WTC11 (cell line): ENCODE data around the gene SEC11A. TPM values are rescaled to one million over a fixed set of nuclear protein-coding genes. Genes with fewer than 3 reads are reported as not detected.

Source experiments
- ATAC-seq: fragments of 200-7000 bp; cut with Tn5 transposase; 2 replicates; pipeline ENCODE4 v1.10.0; 2021; ENCODE audit warnings: mild to moderate bottlenecking, moderate library complexity
- CTCF ChIA-PET: fragments of 300-600 bp; sonication (Branson Sonifier 250); formaldehyde crosslinking; loops from one replicate; lab custom pipeline; 2021; ENCODE audit warnings: antibody characterized with exemption; lab: Charles Lee
- POLR2A ChIA-PET: fragments of 350-600 bp; sonication (Branson Sonifier 250); formaldehyde crosslinking; loops from one replicate; lab custom pipeline; 2021; ENCODE audit warnings: antibody characterized with exemption; lab: Charles Lee
- DNase-seq: peaks from one replicate; pipeline ENCODE4 v3.0.0; 2021; ENCODE audit warnings: low spot score
- H3K27ac Mint-ChIP-seq: 2 replicates; pipeline ENCODE4 v1.8.0; 2021; ENCODE audit warnings: mixed read lengths
- H3K27me3 Mint-ChIP-seq: 2 replicates; pipeline ENCODE4 v1.8.0; 2021; ENCODE audit warnings: low read depth, mild to moderate bottlenecking, moderate library complexity, mixed read lengths
- H3K36me3 Mint-ChIP-seq: 2 replicates; pipeline ENCODE4 v1.8.0; 2021; ENCODE audit warnings: mixed read lengths
- H3K4me1 Mint-ChIP-seq: 2 replicates; pipeline ENCODE4 v1.8.0; 2022; ENCODE audit warnings: mixed read lengths
- H3K4me3 Mint-ChIP-seq: 2 replicates; pipeline ENCODE4 v1.8.0; 2021; ENCODE audit warnings: mild to moderate bottlenecking, moderate library complexity, mixed read lengths
- H3K9me3 Mint-ChIP-seq: 2 replicates; pipeline ENCODE4 v1.8.0; 2021; ENCODE audit warnings: mixed read lengths
- CBFB ChIP-seq: sonication (generic); formaldehyde crosslinking; IDR thresholded peaks from 2 replicates; pipeline ENCODE4 v1.8.1; 2022; ENCODE audit warnings: mild to moderate bottlenecking, low read depth, missing genetic modification reagents
- E2F4 ChIP-seq: sonication (generic); formaldehyde crosslinking; IDR thresholded peaks from 2 replicates; pipeline ENCODE4 v1.8.1; 2022; ENCODE audit warnings: low read depth, mild to moderate bottlenecking, moderate library complexity, missing genetic modification reagents, borderline replicate concordance
- ELF4 ChIP-seq: sonication (generic); formaldehyde crosslinking; IDR thresholded peaks from 2 replicates; pipeline ENCODE4 v1.8.1; 2022; ENCODE audit warnings: low read depth, mild to moderate bottlenecking, moderate library complexity, missing genetic modification reagents
- ESRRA ChIP-seq: sonication (generic); formaldehyde crosslinking; IDR thresholded peaks from 2 replicates; pipeline ENCODE4 v1.8.1; 2022; ENCODE audit warnings: mild to moderate bottlenecking, missing genetic modification reagents, borderline replicate concordance
- ETV6 ChIP-seq: sonication (generic); formaldehyde crosslinking; IDR thresholded peaks from 2 replicates; pipeline ENCODE4 v1.8.1; 2022; ENCODE audit warnings: mild to moderate bottlenecking, missing genetic modification reagents
- FOXP1 ChIP-seq: sonication (generic); formaldehyde crosslinking; IDR thresholded peaks from 2 replicates; pipeline ENCODE4 v1.8.0; 2022; ENCODE audit warnings: missing genetic modification reagents, mild to moderate bottlenecking, moderate library complexity, borderline replicate concordance
- GRHL2 ChIP-seq: fragments of 250-450 bp; sonication (Bioruptor Pico); IDR thresholded peaks from 2 replicates; pipeline ENCODE4 v1.8.0; 2022; ENCODE audit warnings: mild to moderate bottlenecking, moderate library complexity; ENCODE audit not compliant: insufficient replicate concordance, severe bottlenecking
- MXD4 ChIP-seq: fragments of 250-450 bp; sonication (Bioruptor Pico); IDR thresholded peaks from 2 replicates; pipeline ENCODE4 v1.8.0; 2021; ENCODE audit warnings: mild to moderate bottlenecking, moderate library complexity, borderline replicate concordance
- MYBL2 ChIP-seq: sonication (generic); formaldehyde crosslinking; IDR thresholded peaks from 2 replicates; pipeline ENCODE4 v1.8.1; 2023; ENCODE audit warnings: mild to moderate bottlenecking, moderate library complexity, missing genetic modification reagents
- NFE2L1 ChIP-seq: sonication (generic); formaldehyde crosslinking; IDR thresholded peaks from 2 replicates; pipeline ENCODE4 v1.8.1; 2023; ENCODE audit warnings: missing genetic modification reagents
- PREB ChIP-seq: sonication (generic); formaldehyde crosslinking; IDR thresholded peaks from 2 replicates; pipeline ENCODE4 v1.8.1; 2022; ENCODE audit warnings: mild to moderate bottlenecking, missing genetic modification reagents, moderate library complexity, borderline replicate concordance
- SOX15 ChIP-seq: fragments of 250-450 bp; sonication (Bioruptor Pico); IDR thresholded peaks from 2 replicates; pipeline ENCODE4 v1.9.0; 2021; ENCODE audit warnings: mild to moderate bottlenecking
- SP1 ChIP-seq: sonication (generic); formaldehyde crosslinking; conservative IDR thresholded peaks from 2 replicates; pipeline ENCODE4 v1.8.1; 2022; ENCODE audit warnings: missing genetic modification reagents
- TCF7 ChIP-seq: sonication (generic); formaldehyde crosslinking; IDR thresholded peaks from 2 replicates; pipeline ENCODE4 v1.8.0; 2022; ENCODE audit warnings: mild to moderate bottlenecking, low read depth, missing genetic modification reagents, moderate library complexity
- TEAD4 ChIP-seq: sonication (generic); formaldehyde crosslinking; IDR thresholded peaks from 2 replicates; pipeline ENCODE4 v1.8.0; 2022; ENCODE audit warnings: mild to moderate bottlenecking, missing genetic modification reagents
- ZNF416 ChIP-seq: fragments of 250-450 bp; sonication (Bioruptor Pico); IDR thresholded peaks from 2 replicates; pipeline ENCODE4 v1.9.0; 2021; ENCODE audit warnings: mild to moderate bottlenecking, inconsistent platforms
- total RNA-seq: library from RNA; stranded (reverse); gene quantifications from 3 replicates; pipeline ENCODE4 v1.2.3, GENCODE V29; 2021
- TF ChIP-seq, protein P1 (sequence below): sonication (generic); formaldehyde crosslinking; conservative IDR thresholded peaks from 2 replicates; pipeline ENCODE4 v1.8.1; 2023; ENCODE audit warnings: mild to moderate bottlenecking, low read depth, missing genetic modification reagents, moderate library complexity
- TF ChIP-seq, protein P2 (sequence below): sonication (generic); formaldehyde crosslinking; IDR thresholded peaks from 2 replicates; pipeline ENCODE4 v1.8.0; 2023; ENCODE audit warnings: missing genetic modification reagents, mild to moderate bottlenecking, borderline replicate concordance
- TF ChIP-seq, protein P3 (sequence below): fragments of 250-450 bp; sonication (Bioruptor Pico); IDR thresholded peaks from 2 replicates; pipeline ENCODE4 v1.9.0; 2021; ENCODE audit warnings: mild to moderate bottlenecking, borderline replicate concordance

Gene SEC11A
- total RNA-seq, 1 experiment from 2014 or later = 214 TPM

DNA sequence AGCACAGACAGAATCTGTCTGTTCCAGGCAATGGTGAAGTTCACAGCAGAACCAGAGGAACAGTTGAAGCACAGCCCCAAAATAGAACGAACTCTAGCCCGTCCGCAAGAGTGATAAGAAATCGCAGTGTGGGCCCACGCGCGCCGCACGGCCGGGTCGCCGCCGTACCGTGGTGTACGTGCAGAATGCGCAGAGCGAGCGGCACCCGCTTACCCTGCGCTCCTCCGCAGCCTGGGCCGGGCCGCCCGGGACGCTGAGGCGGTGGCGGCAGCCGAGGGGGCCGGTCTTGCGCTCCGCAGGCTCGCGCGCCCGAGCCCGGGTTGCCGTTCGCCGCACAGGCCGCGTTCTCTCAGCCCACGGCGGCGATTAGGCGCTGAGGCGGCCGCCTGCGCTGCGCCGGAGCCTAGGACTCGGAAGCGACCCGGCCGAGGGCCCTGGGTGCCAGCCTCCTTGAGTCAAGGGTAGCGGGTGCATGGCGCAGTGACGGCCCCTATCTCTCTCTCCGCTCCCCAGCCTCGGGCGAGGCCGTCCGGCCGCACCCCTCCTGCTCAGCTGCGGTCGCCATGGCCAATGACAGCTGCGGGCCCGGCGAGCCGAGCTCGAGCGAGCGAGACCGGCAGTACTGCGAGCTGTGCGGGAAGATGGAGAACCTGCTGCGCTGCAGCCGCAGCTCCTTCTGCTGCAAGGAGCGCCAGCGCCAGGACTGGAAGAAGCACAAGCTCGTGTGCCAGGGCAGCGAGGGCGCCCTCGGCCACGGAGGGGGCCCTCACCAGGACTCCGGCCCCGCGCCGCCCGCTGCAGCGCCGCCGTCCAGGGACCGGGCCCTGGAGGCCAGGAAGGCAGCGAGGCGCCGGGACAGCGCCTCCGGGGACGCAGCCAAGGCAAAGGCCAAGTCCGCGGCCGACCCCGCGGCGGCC, 82.4 kb downstream of the SEC11A start (continued):
- 0 out of 2 replicates have a peak, but pooled peaks have one; percentile 50 for TF ChIP-seq ESRRA (CRISPR knock-in tag)
- TF ChIP-seq CBFB = no peak
- TF ChIP-seq, protein P1, sequence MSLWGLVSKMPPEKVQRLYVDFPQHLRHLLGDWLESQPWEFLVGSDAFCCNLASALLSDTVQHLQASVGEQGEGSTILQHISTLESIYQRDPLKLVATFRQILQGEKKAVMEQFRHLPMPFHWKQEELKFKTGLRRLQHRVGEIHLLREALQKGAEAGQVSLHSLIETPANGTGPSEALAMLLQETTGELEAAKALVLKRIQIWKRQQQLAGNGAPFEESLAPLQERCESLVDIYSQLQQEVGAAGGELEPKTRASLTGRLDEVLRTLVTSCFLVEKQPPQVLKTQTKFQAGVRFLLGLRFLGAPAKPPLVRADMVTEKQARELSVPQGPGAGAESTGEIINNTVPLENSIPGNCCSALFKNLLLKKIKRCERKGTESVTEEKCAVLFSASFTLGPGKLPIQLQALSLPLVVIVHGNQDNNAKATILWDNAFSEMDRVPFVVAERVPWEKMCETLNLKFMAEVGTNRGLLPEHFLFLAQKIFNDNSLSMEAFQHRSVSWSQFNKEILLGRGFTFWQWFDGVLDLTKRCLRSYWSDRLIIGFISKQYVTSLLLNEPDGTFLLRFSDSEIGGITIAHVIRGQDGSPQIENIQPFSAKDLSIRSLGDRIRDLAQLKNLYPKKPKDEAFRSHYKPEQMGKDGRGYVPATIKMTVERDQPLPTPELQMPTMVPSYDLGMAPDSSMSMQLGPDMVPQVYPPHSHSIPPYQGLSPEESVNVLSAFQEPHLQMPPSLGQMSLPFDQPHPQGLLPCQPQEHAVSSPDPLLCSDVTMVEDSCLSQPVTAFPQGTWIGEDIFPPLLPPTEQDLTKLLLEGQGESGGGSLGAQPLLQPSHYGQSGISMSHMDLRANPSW (CRISPR knock-in tag) = no peak
- no peak for TF ChIP-seq TEAD4 (CRISPR knock-in tag)
- peak; percentile 31; the same call in 1 of the 2 replicates for TF ChIP-seq ETV6 (CRISPR knock-in tag)
- no peak for TF ChIP-seq MYBL2 (CRISPR knock-in tag)
- TF ChIP-seq TCF7 (CRISPR knock-in tag) = no peak
- peak; percentile 30; the same call in 1 of the 2 replicates for TF ChIP-seq SP1 (CRISPR knock-in tag)
- peak; percentile 62; the same call in 1 of the 2 replicates for TF ChIP-seq NFE2L1
- TF ChIP-seq, protein P2, sequence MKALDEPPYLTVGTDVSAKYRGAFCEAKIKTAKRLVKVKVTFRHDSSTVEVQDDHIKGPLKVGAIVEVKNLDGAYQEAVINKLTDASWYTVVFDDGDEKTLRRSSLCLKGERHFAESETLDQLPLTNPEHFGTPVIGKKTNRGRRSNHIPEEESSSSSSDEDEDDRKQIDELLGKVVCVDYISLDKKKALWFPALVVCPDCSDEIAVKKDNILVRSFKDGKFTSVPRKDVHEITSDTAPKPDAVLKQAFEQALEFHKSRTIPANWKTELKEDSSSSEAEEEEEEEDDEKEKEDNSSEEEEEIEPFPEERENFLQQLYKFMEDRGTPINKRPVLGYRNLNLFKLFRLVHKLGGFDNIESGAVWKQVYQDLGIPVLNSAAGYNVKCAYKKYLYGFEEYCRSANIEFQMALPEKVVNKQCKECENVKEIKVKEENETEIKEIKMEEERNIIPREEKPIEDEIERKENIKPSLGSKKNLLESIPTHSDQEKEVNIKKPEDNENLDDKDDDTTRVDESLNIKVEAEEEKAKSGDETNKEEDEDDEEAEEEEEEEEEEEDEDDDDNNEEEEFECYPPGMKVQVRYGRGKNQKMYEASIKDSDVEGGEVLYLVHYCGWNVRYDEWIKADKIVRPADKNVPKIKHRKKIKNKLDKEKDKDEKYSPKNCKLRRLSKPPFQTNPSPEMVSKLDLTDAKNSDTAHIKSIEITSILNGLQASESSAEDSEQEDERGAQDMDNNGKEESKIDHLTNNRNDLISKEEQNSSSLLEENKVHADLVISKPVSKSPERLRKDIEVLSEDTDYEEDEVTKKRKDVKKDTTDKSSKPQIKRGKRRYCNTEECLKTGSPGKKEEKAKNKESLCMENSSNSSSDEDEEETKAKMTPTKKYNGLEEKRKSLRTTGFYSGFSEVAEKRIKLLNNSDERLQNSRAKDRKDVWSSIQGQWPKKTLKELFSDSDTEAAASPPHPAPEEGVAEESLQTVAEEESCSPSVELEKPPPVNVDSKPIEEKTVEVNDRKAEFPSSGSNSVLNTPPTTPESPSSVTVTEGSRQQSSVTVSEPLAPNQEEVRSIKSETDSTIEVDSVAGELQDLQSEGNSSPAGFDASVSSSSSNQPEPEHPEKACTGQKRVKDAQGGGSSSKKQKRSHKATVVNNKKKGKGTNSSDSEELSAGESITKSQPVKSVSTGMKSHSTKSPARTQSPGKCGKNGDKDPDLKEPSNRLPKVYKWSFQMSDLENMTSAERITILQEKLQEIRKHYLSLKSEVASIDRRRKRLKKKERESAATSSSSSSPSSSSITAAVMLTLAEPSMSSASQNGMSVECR (CRISPR knock-in tag) = 0 out of 2 replicates have a peak, but pooled peaks have one; percentile 18

DNA sequence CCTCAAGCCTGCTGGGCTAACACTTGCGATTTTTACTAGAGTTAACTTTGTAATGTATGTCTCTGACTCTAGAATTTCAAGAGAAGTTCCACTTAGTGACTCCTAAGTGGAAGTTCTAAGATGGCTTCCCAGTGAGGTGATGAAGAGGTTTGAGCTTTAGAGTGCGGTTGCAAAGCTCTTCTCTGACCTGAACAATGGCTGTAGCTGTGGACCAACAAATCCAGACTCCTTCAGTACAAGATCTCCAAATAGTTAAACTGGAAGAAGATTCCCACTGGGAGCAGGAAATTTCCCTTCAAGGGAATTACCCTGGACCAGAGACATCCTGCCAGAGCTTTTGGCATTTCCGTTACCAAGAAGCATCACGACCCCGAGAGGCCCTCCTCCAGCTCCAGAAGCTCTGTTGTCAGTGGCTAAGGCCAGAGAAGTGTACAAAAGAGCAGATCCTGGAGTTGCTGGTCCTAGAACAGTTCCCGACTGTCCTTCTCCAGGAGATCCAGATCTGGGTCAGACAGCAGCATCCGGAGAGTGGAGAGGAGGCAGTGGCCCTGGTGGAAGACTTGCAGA, 84.2 kb downstream of the SEC11A start:
- DNase-seq = no peak
- Mint-ChIP-seq H3K4me3 (peak overlapping the region; percentile 90), H3K36me3 (peaks cover 7% of the 10 kb centered on the region), H3K4me1 (peaks cover 40% of the 10 kb centered on the region), H3K27ac (peak overlapping the region; percentile 88; the same call in 1 of the 2 replicates), H3K27me3 (peaks cover 16% of the 10 kb centered on the region), H3K9me3 (no peaks in the 10 kb centered on the region)
- POLR2A ChIA-PET = interaction anchor here (0.6 to 2.8 kb wide), 4 partner anchors 20 to 318 kb away, joined by 3 to 14 read pairs (median 6); partner anchors contain the start of genes WDR73 and ZSCAN2
- CTCF ChIA-PET = interaction anchor here (0.9 to 11.7 kb wide), 5 partner anchors 9 to 61 kb away, joined by 3 to 139 read pairs (median 12); partner anchors contain the start of genes WDR73 and ZSCAN2
- ATAC-seq = no peak
- no peak for TF ChIP-seq SOX15 (CRISPR knock-in tag)
- TF ChIP-seq, protein P3, sequence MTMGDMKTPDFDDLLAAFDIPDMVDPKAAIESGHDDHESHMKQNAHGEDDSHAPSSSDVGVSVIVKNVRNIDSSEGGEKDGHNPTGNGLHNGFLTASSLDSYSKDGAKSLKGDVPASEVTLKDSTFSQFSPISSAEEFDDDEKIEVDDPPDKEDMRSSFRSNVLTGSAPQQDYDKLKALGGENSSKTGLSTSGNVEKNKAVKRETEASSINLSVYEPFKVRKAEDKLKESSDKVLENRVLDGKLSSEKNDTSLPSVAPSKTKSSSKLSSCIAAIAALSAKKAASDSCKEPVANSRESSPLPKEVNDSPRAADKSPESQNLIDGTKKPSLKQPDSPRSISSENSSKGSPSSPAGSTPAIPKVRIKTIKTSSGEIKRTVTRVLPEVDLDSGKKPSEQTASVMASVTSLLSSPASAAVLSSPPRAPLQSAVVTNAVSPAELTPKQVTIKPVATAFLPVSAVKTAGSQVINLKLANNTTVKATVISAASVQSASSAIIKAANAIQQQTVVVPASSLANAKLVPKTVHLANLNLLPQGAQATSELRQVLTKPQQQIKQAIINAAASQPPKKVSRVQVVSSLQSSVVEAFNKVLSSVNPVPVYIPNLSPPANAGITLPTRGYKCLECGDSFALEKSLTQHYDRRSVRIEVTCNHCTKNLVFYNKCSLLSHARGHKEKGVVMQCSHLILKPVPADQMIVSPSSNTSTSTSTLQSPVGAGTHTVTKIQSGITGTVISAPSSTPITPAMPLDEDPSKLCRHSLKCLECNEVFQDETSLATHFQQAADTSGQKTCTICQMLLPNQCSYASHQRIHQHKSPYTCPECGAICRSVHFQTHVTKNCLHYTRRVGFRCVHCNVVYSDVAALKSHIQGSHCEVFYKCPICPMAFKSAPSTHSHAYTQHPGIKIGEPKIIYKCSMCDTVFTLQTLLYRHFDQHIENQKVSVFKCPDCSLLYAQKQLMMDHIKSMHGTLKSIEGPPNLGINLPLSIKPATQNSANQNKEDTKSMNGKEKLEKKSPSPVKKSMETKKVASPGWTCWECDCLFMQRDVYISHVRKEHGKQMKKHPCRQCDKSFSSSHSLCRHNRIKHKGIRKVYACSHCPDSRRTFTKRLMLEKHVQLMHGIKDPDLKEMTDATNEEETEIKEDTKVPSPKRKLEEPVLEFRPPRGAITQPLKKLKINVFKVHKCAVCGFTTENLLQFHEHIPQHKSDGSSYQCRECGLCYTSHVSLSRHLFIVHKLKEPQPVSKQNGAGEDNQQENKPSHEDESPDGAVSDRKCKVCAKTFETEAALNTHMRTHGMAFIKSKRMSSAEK (CRISPR knock-in tag) = no peak
- TF ChIP-seq ELF4 (CRISPR knock-in tag) = no peak
- no peak for TF ChIP-seq TCF7 (CRISPR knock-in tag)
- TF ChIP-seq PREB (CRISPR knock-in tag) = no peak
- no peak for TF ChIP-seq GRHL2
- TF ChIP-seq ETV6 (CRISPR knock-in tag) = no peak
- no peak for TF ChIP-seq MXD4 (CRISPR knock-in tag)
- TF ChIP-seq E2F4 (CRISPR knock-in tag) = no peak
- no peak for TF ChIP-seq FOXP1
- TF ChIP-seq ZNF416 = no peak
- TF ChIP-seq TEAD4 (CRISPR knock-in tag) = no peak
